T follicular helper cell (primary cell): ENCODE results near the gene FAM168A.

Experiments
- DNase-seq: peaks from one replicate; pipeline ENCODE4 v3.0.0-alpha.2; 2020; ENCODE audit warnings: low read depth

The FAM168A gene

GRCh38 chr11:73428227-73428626, 169.7 kb downstream of the FAM168A start:
- DNase-seq: no peak

GRCh38 chr11:73426219-73426850, 171.6 kb downstream of the FAM168A start:
- DNase-seq: no peak

- DNase-seq: no peak
Observed at GRCh38 chr11:73425108-73425507, 172.8 kb downstream of the FAM168A start.

- DNase-seq: no peak
Observed at GRCh38 chr11:73423506-73423905, 174.4 kb downstream of the FAM168A start.

GRCh38 chr11:73422886-73423285, 175.0 kb downstream of the FAM168A start:
- DNase-seq: no peak

- DNase-seq: no peak
Observed at GRCh38 chr11:73420136-73420535, 177.8 kb downstream of the FAM168A start.

GRCh38 chr11:73416786-73417185, 181.1 kb downstream of the FAM168A start:
- no peak for DNase-seq

GRCh38 chr11:73415854-73416615, 181.9 kb downstream of the FAM168A start:
- no peak for DNase-seq

- no peak for DNase-seq
Observed at GRCh38 chr11:73414977-73415651, 182.8 kb downstream of the FAM168A start.

GRCh38 chr11:73413256-73413655, 184.7 kb downstream of the FAM168A start:
- DNase-seq: no peak

- DNase-seq: no peak
Observed at GRCh38 chr11:73412308-73412707, 185.6 kb downstream of the FAM168A start.

- no peak for DNase-seq
Observed at GRCh38 chr11:73411031-73411430, 186.9 kb downstream of the FAM168A start.

- no peak for DNase-seq
Observed at GRCh38 chr11:73410627-73411026, 187.3 kb downstream of the FAM168A start.

- no peak for DNase-seq
Observed at GRCh38 chr11:73409431-73409830, 188.5 kb downstream of the FAM168A start.

GRCh38 chr11:73406619-73407018, 191.3 kb downstream of the FAM168A start:
- DNase-seq: no peak

GRCh38 chr11:73406131-73406530, 191.8 kb downstream of the FAM168A start:
- DNase-seq: no peak

GRCh38 chr11:73405146-73405510, 192.8 kb downstream of the FAM168A start:
- no peak for DNase-seq

GRCh38 chr11:73404506-73405145, 193.3 kb downstream of the FAM168A start:
- DNase-seq: no peak

- DNase-seq: no peak
Observed at GRCh38 chr11:73404048-73404447, 193.9 kb downstream of the FAM168A start.

- no peak for DNase-seq
Observed at GRCh38 chr11:73403541-73403940, 194.4 kb downstream of the FAM168A start.

GRCh38 chr11:73402834-73403185, 195.1 kb downstream of the FAM168A start:
- no peak for DNase-seq

- no peak for DNase-seq
Observed at GRCh38 chr11:73401924-73402833, 195.7 kb downstream of the FAM168A start.
